ENCODE data around the gene PATL1.

PATL1 gene

GRCh38 chr11:59615637-59616395, 53.0 kb downstream of the PATL1 start, which contains the start of gene OSBP:
Gene OSBP, minus strand, starts transcription at chr11:59615774. Its CDS starts 110 bp downstream, at chr11:59615664.
- in situ Hi-C loops (cut with MboI; ENCODE audit: low sequenced_read_pairs), result no loop called here

GRCh38 chr11:59615120-59615636, 53.7 kb downstream of the PATL1 start:
- in situ Hi-C loops (cut with MboI; ENCODE audit: low sequenced_read_pairs), result no loop called here

- in situ Hi-C loops (cut with MboI; ENCODE audit: low sequenced_read_pairs), result no loop called here
Measured at GRCh38 chr11:59614277-59615119, 54.3 kb downstream of the PATL1 start.

GRCh38 chr11:59611570-59612565, 57.0 kb downstream of the PATL1 start:
- in situ Hi-C loops (cut with MboI; ENCODE audit: low sequenced_read_pairs), result no loop called here

- in situ Hi-C loops (cut with MboI; ENCODE audit: low sequenced_read_pairs), result no loop called here
Measured at GRCh38 chr11:59610289-59610688, 58.5 kb downstream of the PATL1 start.

GRCh38 chr11:59607703-59608454, 61.0 kb downstream of the PATL1 start:
- in situ Hi-C loops (cut with MboI; ENCODE audit: low sequenced_read_pairs), result no loop called here

- in situ Hi-C loops (cut with MboI; ENCODE audit: low sequenced_read_pairs), result no loop called here
Measured at GRCh38 chr11:59602432-59602831, 66.4 kb downstream of the PATL1 start.

GRCh38 chr11:59601788-59602187, 67.0 kb downstream of the PATL1 start:
- in situ Hi-C loops (cut with MboI; ENCODE audit: low sequenced_read_pairs), result no loop called here

- in situ Hi-C loops (cut with MboI; ENCODE audit: low sequenced_read_pairs), result no loop called here
Measured at GRCh38 chr11:59600636-59601035, 68.2 kb downstream of the PATL1 start.

GRCh38 chr11:59600234-59600633, 68.6 kb downstream of the PATL1 start:
- in situ Hi-C loops (cut with MboI; ENCODE audit: low sequenced_read_pairs), result no loop called here

GRCh38 chr11:59598961-59599360, 69.9 kb downstream of the PATL1 start:
- in situ Hi-C loops (cut with MboI; ENCODE audit: low sequenced_read_pairs), result no loop called here
